OCI-LY1 (cell line): Measurements from ENCODE around the gene ACSS1.

Source experiments
- CTCF ChIP-seq: fragments of 200-600 bp; sonication (generic), shearing (Covaris generic); IDR thresholded peaks from 2 replicates; pipeline ENCODE4 v1.5.1; 2017; ENCODE audit warnings: mild to moderate bottlenecking, antibody characterized with exemption, low read length, moderate library complexity, mixed read lengths
- EZH2 ChIP-seq: fragments of 200-600 bp; sonication (generic), shearing (Covaris generic); IDR thresholded peaks from 2 replicates; pipeline ENCODE4 v1.8.0; 2017; ENCODE audit warnings: borderline replicate concordance, mixed run types, mild to moderate bottlenecking, antibody characterized with exemption, low read length, moderate library complexity, mixed read lengths

GRCh38 chr20:24960302-24960801, 97.6 kb downstream of the ACSS1 start:
- TF ChIP-seq CTCF (no peak), EZH2 (no peak)
